GM21526 (cell line): ENCODE results near the gene LMBRD2.
A peak's percentile ranks its signal among the peaks of the same experiment; 100 is the strongest.
"Not testable (repeated sequence)": the region's sequence is repeated elsewhere in the genome, so short reads cannot be mapped to it uniquely, and the experiment has no call there.

Experiments
- ATAC-seq: cut with Tn5 transposase; IDR thresholded peaks from one replicate; pipeline ENCODE4 v1.9.1; 2021; ENCODE audit warnings: moderate library complexity; ENCODE audit not compliant: unreplicated experiment, low FRiP score

The LMBRD2 gene

GRCh38 chr5:36151434-36152323 is at the start of gene LMBRD2, which contains the start of gene SKP2:
LMBRD2 (minus strand) TSS chr5:36151887; CDS start chr5:36143349, 8,538 bp downstream.
SKP2 (plus strand) TSS chr5:36152111; CDS start chr5:36152263, 152 bp downstream.
- peak; percentile 99 for ATAC-seq

- no peak for ATAC-seq
Measured at GRCh38 chr5:36200513-36200912, 48.8 kb upstream of the LMBRD2 start.

DNA sequence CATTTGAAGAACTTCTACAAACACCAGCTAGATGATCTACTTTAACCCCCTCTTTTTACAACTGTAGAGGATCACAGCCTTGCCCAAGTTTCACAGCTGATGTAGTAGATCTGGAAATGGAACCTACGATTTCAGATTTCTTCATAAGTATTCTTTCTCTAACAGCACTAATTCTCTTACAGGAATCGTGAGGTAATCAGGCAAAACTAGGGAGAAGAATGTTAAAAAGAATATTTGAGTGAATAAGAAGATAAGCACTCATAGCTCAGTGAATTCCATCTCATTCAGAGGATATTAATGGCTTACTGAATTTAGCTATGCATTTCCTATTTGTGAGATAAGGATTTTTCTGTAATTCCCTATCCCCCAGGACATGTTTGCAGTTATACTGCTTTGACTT is 47.9 kb upstream of the LMBRD2 start:
- no peak for ATAC-seq

DNA sequence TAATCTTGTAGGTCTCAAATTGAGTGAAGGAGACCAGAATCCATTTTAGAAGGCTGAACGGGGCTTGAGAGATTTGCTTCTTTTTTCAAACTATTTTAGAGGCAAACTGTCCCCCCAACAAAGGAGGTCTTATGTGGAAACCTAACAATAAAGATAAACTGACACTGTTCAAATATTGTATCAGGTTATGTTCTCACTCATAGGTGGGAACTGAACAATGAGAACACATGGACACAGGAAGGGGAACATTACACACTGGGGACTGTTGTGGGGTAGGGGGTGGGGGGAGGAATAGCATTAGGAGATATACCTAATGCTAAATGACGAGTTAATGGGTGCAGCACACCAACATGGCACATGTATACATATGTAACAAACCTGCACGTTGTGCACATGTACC is 47.1 kb upstream of the LMBRD2 start:
- not testable (repeated sequence) for ATAC-seq

DNA sequence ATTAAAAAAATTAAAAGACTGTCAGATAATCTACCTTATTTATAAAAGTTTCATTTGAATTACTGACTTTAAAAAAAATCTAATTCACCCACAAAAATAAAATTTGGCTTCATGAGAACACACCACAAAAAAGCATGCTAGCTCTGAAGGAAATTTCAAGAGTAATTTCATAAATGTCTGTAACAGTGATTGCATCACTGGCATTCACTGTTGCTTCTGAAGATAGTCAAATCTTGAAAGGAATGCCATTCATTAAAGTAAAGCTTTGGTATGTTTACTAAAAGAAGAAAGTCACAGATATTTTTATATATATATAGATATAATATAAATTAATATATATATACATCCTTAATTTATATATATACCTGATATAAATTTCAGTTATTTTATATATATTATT is 46.6 kb upstream of the LMBRD2 start:
- no peak for ATAC-seq

DNA sequence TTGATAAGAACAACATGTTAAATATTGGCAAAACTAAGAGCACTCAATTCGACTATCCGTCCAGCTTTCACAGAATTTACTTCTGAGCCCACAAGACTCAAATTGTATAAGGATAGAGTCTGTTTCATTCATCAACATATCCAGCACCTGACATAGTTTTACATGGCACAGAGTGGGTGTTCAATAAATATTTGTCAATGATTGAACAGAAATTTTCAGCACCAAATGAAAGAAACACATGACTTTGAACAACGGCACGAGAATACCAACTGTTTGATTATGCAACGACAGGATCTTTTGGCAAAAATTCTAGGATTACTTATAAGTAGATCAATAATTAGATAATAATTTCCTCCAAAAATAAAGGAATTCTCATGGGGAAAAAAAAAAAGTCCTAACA is 42.1 kb upstream of the LMBRD2 start:
- ATAC-seq: no peak

- ATAC-seq: not testable (repeated sequence)
Measured at GRCh38 chr5:36184408-36184807, 32.7 kb upstream of the LMBRD2 start.

GRCh38 chr5:36181774-36182173 is 30.1 kb upstream of the LMBRD2 start:
- no peak for ATAC-seq

DNA sequence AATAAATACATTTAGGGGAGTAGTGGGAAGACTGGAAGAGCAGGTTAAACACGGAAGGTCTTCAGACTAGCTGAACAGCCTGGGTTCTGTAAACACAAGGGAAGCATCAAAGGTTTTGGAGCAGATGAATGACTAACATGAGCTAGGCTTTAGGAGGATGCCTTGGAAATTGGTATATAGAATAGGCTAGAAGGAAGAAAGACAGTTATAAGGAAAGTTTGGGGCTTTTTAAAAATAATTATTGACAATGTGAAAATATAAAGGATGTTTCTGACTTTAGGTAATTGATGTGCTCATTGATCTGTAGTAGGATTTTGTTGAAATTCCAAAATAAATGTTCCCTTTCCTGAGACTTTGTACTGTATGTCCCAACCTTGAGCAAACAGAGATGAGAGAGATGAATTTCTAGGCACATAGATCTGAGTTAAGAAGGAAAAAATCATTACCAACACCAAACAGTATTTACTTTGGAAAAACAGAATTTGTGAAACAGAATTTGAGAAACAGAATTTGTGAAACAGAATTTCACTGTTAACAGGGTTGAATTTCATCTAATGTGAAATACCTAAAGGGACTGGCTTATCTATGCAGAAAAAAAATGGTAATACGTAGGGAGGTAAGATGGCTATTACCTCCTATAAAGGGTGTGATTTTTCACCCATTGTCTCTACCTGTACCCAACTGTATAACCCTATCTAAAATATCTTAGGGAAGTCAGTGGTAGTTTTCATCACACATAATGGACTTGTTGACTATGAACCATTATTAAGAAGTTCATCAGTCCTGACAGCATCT is 29.1 kb upstream of the LMBRD2 start:
- no peak for ATAC-seq

DNA sequence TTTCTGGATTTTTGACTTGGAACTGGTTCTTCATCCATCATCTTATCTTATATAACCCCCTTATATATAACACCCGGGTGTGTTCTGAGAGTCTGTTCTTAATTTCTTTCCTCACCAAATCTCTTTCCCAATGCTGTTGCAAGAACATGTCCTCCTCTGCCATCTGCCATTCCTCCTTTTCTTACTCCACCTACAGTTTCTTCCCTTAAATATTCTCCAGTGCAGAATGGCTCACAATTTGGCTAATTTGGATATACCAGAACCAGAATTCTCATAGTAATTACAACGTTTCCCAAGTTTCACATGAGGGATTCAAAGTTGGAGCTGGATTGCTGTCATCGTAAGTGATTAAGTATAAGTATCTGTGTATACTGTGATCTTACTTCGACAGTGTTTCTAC is 28.3 kb upstream of the LMBRD2 start:
- no peak for ATAC-seq

- no peak for ATAC-seq
Measured at GRCh38 chr5:36178524-36178890, 26.8 kb upstream of the LMBRD2 start.

DNA sequence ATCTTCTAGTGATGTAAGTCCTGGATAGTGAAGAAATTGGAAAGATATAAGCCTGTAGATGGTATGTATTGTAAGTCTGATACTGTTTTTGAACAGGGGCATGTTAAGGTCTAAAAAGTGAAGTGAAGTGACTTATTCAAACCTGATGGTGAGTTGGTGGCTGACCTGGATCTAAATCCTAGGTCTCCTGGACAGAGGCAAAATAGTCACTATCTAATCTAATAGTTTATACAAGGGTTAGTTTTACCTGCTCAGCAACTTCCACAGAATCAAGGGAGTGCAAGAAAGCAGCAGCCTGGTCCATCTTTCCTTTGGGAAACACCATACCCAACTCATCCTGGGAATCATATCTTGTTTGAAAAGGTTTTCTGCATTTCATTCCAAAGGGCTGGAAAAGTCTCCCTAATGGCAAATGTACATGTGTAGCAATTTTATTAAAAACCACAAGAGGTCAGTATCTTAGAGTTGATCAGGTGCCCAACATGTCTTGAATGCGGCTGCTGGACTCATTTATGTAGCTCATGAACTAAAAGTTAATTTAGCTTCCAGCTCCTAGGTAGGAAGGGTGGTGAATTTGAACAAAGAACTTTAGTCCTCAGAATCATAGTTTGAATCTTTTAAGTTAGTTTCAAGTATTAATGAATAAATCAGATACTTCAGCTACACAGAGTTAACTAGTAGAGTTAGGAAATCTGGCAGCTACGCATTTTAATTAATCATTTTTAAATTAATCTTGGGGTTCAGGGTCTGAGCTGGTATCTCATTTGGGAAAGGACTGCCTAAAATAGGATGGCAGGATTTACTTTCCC is 26.2 kb upstream of the LMBRD2 start:
- ATAC-seq: no peak

GRCh38 chr5:36177154-36177553 is 25.5 kb upstream of the LMBRD2 start:
- peak; percentile 96 for ATAC-seq

GRCh38 chr5:36175043-36175442 is 23.4 kb upstream of the LMBRD2 start:
- no peak for ATAC-seq

DNA sequence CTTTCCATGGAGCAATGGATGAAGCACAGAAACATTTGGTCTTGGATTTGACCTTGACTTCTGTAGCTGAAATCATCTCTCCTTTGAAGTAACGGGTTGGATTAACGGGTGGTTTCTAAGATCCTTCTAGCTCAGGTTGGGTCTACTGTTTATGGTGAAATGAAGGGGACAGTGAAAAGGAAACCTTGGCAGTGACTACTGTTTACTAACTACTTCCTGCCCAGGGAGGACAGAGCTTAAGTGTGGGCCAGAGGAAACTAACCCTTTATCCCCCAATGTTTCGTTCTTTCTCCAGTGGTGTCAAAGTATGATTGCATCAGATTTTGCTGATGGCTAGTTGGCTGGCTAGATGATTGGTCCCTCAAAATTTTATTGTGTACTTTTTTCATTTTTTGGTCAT is 22.4 kb upstream of the LMBRD2 start:
- no peak for ATAC-seq

DNA sequence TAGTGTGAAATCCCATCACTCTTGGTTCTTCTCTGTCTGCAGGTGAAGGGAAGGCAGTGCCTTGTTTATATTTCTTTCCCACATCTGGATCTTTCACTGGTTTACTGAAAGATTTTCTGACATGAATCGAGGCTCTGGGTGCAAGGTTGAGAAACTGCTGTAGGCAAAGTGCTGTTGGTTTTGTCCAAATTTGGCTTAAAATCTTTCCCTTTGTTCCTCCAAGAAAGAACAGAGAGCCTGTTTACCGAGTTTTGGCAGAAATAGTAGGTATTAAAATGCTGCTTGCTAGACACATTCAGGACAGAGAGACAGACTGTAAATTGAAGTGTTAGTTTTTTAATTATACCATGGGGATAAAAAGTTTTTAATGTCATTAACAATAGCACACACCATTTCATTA is 21.7 kb upstream of the LMBRD2 start:
- ATAC-seq: no peak

GRCh38 chr5:36172599-36172998 is 20.9 kb upstream of the LMBRD2 start:
- ATAC-seq: no peak

- ATAC-seq: no peak
Measured at GRCh38 chr5:36170832-36171424, 19.2 kb upstream of the LMBRD2 start.

- no peak for ATAC-seq
Measured at GRCh38 chr5:36168737-36169136, 17.1 kb upstream of the LMBRD2 start.

DNA sequence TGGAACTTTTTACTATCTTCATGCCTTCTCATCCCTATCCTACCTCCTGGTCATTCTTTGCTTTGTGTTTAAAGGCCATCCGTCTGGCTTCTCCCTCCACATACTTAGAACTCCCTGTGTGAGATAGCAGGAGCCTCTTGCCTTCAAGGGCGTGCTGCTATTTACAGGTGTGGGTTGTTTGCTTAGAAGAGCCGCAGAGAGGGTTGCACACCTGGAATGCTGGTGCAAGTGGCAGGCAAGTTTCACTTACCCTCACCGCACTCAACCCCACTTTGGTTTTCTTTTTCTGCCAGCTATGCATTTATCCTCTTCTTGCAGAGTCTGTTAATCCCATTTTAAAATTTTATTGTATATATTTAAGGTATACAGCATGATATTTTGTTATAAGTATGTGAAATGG is 12.8 kb upstream of the LMBRD2 start:
- ATAC-seq: no peak
